ENCODE data around the gene PLEKHO1.
"Not testable (repeated sequence)": the region's sequence is repeated elsewhere in the genome, so short reads cannot be mapped to it uniquely, and the experiment has no call there.

Gene PLEKHO1

DNA sequence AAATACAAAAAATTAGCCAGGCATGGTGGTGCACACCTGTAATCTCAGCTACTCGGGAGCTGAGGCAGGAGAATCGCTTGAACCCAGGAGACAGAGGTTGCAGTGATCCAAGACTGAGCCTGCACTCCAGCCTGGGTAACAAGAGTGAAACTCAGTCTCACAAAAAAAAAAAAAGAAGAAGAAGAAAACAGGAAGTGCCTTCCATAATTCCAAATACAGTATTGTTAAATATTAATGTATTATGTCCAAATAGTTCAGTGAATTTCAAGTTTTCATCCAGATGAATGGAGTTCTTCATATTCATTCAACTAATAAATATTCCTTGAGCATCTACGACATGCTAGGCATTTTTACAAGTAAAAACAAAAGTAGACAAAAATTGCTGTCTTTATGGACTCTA lies 33.3 kb downstream of the PLEKHO1 start:
- Histone ChIP-seq H3K27me3 (ENCODE audit: control insufficient read depth, low read length) (peaks cover 6% of the 10 kb centered on the region; the same call in 1 of the 2 replicates), H4K20me1 (ENCODE audit: control insufficient read depth, insufficient read depth, low read depth, low read length) (no peaks in the 10 kb centered on the region), H3K36me3 (ENCODE audit: control insufficient read depth, low read length) (no peaks in the 10 kb centered on the region), H3K4me2 (ENCODE audit: low read length) (no peak overlapping the region), H3F3A (ENCODE audit: control insufficient read depth, insufficient read depth) (0 out of 2 replicates have a peak, but pooled peaks cover 2% of the 10 kb centered on the region), H3K4me1 (ENCODE audit: control insufficient read depth, low read length) (peaks cover 9% of the 10 kb centered on the region), H3K4me3 (ENCODE audit: low read length) (no peak overlapping the region), H3K79me2 (ENCODE audit: control insufficient read depth, low read length) (no peaks in the 10 kb centered on the region), H3K9me3 (ENCODE audit: control insufficient read depth, insufficient read depth, low read length) (no peaks in the 10 kb centered on the region), H3K9me2 (replicated peaks; ENCODE audit: control insufficient read depth, low read length) (no peaks in the 10 kb centered on the region), H3K27ac (ENCODE audit: low read depth, low read length) (no peak overlapping the region)
- TF ChIP-seq CTCF (IDR thresholded peaks at IDR 0.05; ENCODE audit: low read depth, low read length, poor library complexity, severe bottlenecking) (no peak), EZH2phosphoT487 (IDR thresholded peaks at IDR 0.05; ENCODE audit: borderline replicate concordance, low read length) (no peak)

DNA sequence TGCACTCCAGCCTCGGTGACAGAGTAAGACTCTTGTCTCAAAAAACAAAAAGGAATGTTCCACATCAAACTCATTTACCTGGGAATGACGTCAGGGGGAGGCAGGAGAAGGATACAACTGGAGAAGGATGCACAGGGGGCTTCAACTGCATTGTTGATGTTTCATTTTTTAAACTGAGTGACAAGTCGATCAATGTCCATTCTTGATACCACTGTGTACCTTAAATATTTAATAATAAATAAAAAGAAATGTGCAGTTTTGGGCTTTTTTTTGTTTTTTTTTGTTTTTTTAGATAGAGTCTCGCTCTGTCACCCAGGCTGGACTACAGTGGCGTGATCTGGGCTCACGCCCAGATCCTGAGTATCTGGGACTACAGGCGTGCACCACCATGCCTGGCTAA lies 35.8 kb downstream of the PLEKHO1 start:
- no peak overlapping the region for H3K4me2 ChIP-seq (ENCODE audit: low read length)
- H3K27me3 ChIP-seq (ENCODE audit: control insufficient read depth, low read length), result peaks cover 6% of the 10 kb centered on the region; the same call in 1 of the 2 replicates
- H3K36me3 ChIP-seq (ENCODE audit: control insufficient read depth, low read length), result no peaks in the 10 kb centered on the region
- no peak overlapping the region for H3K4me3 ChIP-seq (ENCODE audit: low read length)
- no peaks in the 10 kb centered on the region for H4K20me1 ChIP-seq (ENCODE audit: control insufficient read depth, insufficient read depth, low read depth, low read length)
- H3K79me2 ChIP-seq (ENCODE audit: control insufficient read depth, low read length), result no peaks in the 10 kb centered on the region
- TF ChIP-seq CTCF (IDR thresholded peaks at IDR 0.05; ENCODE audit: low read depth, low read length, poor library complexity, severe bottlenecking) (no peak), EZH2phosphoT487 (IDR thresholded peaks at IDR 0.05; ENCODE audit: borderline replicate concordance, low read length) (no peak)
- 0 out of 2 replicates have a peak, but pooled peaks cover 2% of the 10 kb centered on the region for H3F3A ChIP-seq (ENCODE audit: control insufficient read depth, insufficient read depth)
- H3K9me3 ChIP-seq (ENCODE audit: control insufficient read depth, insufficient read depth, low read length), result no peaks in the 10 kb centered on the region
- no peak overlapping the region for H3K27ac ChIP-seq (ENCODE audit: low read depth, low read length)
- no peaks in the 10 kb centered on the region for H3K9me2 ChIP-seq (replicated peaks; ENCODE audit: control insufficient read depth, low read length)
- H3K4me1 ChIP-seq (ENCODE audit: control insufficient read depth, low read length), result peaks cover 9% of the 10 kb centered on the region

- not testable (repeated sequence) for H3F3A ChIP-seq (ENCODE audit: control insufficient read depth, insufficient read depth); H3K9me3 ChIP-seq (ENCODE audit: control insufficient read depth, insufficient read depth, low read length); H3K36me3 ChIP-seq (ENCODE audit: control insufficient read depth, low read length); H3K4me3 ChIP-seq (ENCODE audit: low read length); H4K20me1 ChIP-seq (ENCODE audit: control insufficient read depth, insufficient read depth, low read depth, low read length); H3K4me2 ChIP-seq (ENCODE audit: low read length); H3K4me1 ChIP-seq (ENCODE audit: control insufficient read depth, low read length); H3K79me2 ChIP-seq (ENCODE audit: control insufficient read depth, low read length); H3K27ac ChIP-seq (ENCODE audit: low read depth, low read length); H3K9me2 ChIP-seq (replicated peaks; ENCODE audit: control insufficient read depth, low read length); H3K27me3 ChIP-seq (ENCODE audit: control insufficient read depth, low read length)
Measured at GRCh38 chr1:150186438-150186788, 36.7 kb downstream of the PLEKHO1 start.

- peaks cover 9% of the 10 kb centered on the region for H3K4me1 ChIP-seq (ENCODE audit: control insufficient read depth, low read length)
Measured at GRCh38 chr1:150186789-150187559, 37.3 kb downstream of the PLEKHO1 start.

More at GRCh38 chr1:150186789-150187559, 37.3 kb downstream of the PLEKHO1 start:
- 0 out of 2 replicates have a peak, but pooled peaks cover 2% of the 10 kb centered on the region for H3F3A ChIP-seq (ENCODE audit: control insufficient read depth, insufficient read depth)
- H3K4me2 ChIP-seq (ENCODE audit: low read length), result peak overlapping the region; percentile 33
- no peaks in the 10 kb centered on the region for H3K79me2 ChIP-seq (ENCODE audit: control insufficient read depth, low read length)
- H3K9me3 ChIP-seq (ENCODE audit: control insufficient read depth, insufficient read depth, low read length), result no peaks in the 10 kb centered on the region
- H3K4me3 ChIP-seq (ENCODE audit: low read length), result 0 out of 2 replicates have a peak overlapping the region, but pooled peaks have one; percentile 16
- no peaks in the 10 kb centered on the region for H4K20me1 ChIP-seq (ENCODE audit: control insufficient read depth, insufficient read depth, low read depth, low read length)
- H3K27me3 ChIP-seq (ENCODE audit: control insufficient read depth, low read length), result peaks cover 6% of the 10 kb centered on the region; the same call in 1 of the 2 replicates
- TF ChIP-seq EZH2phosphoT487 (IDR thresholded peaks at IDR 0.05; ENCODE audit: borderline replicate concordance, low read length) (no peak), CTCF (IDR thresholded peaks at IDR 0.05; ENCODE audit: low read depth, low read length, poor library complexity, severe bottlenecking) (peak; percentile 54)
- H3K36me3 ChIP-seq (ENCODE audit: control insufficient read depth, low read length), result no peaks in the 10 kb centered on the region
- H3K9me2 ChIP-seq (replicated peaks; ENCODE audit: control insufficient read depth, low read length), result no peaks in the 10 kb centered on the region
- no peak overlapping the region for H3K27ac ChIP-seq (ENCODE audit: low read depth, low read length)
